Stimulated activated CD4-positive, alpha-beta T cell treated with anti-CD3 and anti-CD28 coated beads, TNF-alpha, amount 100 ng/mL, for 4 hours (primary cell): ENCODE data around the gene LYPD6.

Experiments used
- DNase-seq, 3 experiments: peaks; one replicate each; pipeline ENCODE4 v3.0.0-alpha.2; 2020; ENCODE audit warnings: low read depth in 3 of 3

Gene LYPD6

DNA sequence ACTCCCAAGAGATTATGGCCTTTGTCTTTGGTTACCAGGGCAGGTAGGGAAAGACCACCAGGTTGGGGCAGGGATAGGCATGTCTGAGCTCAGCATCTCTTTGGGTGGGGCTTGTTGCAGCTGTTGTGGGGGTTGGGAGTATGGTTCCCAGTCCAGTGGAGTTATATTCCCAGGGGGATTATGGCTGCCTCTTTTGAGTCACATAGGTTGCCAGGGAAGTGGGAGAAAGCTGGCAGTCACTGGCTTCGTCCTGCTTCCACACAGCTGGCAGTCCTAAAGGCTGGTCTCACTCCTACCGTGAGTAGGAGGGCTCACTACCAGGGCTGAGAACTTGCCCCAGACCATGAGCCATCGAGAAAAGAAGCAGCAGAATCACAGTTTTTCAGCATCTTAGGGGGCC, 79.1 kb downstream of the LYPD6 start:
- DNase-seq, result no peak

GRCh38 chr2:149410701-149411484, 80.5 kb downstream of the LYPD6 start:
- DNase-seq, result no peak

- DNase-seq, result no peak
These were observed 83.1 kb downstream of the LYPD6 start for GRCh38 chr2:149413487-149413886.

- no peak for DNase-seq
These were observed 84.7 kb downstream of the LYPD6 start for GRCh38 chr2:149415086-149415485.

- DNase-seq, result no peak
These were observed 87.7 kb downstream of the LYPD6 start for GRCh38 chr2:149418065-149418464.

DNA sequence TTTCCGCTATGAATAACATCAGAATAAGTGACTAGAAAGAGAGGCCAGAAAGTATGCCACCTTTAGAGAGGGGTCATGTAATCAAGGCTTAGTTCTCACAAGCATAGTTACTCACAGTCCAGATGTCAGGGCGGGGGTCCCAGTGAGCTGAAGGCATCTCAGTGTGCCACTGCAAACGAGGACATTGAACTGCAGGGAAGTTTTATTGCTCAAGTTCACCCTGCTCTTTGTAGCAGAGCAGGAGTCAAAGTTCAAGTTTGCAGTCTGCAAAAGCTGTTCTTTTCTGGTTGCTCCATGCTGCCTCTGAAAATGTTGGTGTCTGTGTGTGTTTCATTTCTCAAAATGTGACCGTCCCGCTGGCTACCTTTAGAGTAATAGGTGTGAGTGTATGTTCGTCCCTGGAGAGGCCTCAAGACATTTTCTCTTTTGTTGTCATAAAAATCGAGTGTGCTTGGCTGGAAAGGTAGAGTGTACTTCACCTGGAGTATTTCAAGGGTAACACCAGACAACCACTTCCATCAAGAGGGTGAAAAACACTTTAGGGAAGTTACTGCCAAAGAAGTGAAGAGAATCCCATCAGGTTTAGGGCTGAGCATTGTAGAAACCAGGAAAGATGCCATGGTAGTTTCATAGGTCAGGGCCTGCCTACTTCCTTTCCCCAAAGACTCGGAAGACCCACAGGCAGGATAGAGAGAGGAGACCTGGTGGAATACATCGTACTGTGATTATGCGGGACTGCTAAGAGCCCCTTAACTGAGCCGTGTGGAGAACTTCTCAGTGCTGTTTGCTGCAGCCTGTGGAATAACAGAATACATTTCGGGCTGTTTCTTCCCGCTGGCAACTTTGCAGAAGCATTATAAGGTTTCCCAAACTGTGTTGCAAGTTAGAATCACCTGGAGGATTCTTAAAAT, 89.9 kb downstream of the LYPD6 start:
- no peak for DNase-seq

- no peak for DNase-seq
These were observed 91.4 kb downstream of the LYPD6 start for GRCh38 chr2:149421791-149422190.

DNA sequence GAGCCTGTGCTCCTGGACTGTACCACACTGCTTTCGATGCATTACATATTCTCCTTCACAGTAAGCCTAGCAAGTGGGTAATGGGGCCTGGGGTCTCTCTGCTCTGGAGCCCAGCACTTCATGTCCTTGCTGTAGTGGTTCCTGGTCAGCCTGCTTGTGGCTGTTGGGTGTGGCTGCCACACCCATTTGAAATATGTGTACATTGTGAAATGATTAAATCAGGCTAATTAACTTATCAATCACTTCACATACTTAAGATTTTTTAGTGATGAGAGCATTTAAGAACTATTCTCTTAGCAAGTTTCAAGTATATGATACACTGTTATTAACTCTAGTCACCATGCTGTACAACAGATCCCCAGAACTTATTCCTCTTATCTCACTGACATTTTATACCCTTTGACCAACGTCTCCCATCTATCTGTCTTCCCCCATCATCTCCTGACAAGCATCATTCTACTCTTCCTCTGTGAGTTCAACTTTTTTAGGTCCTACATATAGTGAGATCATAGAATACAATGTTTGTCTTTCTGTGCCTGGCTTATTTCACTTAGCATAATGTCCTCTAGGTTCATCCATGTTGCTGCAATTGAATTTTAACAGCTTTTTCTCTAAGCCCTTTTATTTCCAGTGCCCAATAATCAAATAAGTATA, 92.1 kb downstream of the LYPD6 start:
- DNase-seq, result no peak

DNA sequence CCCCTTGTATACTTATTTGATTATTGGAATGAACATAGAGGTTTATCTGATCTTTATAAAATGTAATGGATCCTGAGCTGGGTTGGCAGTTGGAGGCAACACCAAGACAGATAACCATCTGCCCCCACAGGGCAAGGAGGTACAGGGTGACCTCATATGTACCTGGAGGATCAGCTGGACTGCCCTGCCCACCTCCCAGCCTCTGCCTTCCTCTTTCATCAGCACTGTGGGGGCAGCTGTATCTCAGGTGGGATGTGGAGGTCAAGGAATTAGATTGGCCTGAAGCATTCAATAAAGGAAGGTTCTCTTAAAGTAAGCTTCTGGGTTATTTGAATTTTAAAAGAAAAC, 92.6 kb downstream of the LYPD6 start:
- no peak for DNase-seq

GRCh38 chr2:149423630-149424029, 93.2 kb downstream of the LYPD6 start:
- DNase-seq, result no peak

- no peak for DNase-seq
These were observed 97.0 kb downstream of the LYPD6 start for GRCh38 chr2:149427387-149427786.

- DNase-seq, result no peak
These were observed 98.4 kb downstream of the LYPD6 start for GRCh38 chr2:149428783-149429182.

- DNase-seq, result no peak
These were observed 100.7 kb downstream of the LYPD6 start for GRCh38 chr2:149430743-149431736.

GRCh38 chr2:149438330-149438960, 108.1 kb downstream of the LYPD6 start:
- DNase-seq, result no peak

DNA sequence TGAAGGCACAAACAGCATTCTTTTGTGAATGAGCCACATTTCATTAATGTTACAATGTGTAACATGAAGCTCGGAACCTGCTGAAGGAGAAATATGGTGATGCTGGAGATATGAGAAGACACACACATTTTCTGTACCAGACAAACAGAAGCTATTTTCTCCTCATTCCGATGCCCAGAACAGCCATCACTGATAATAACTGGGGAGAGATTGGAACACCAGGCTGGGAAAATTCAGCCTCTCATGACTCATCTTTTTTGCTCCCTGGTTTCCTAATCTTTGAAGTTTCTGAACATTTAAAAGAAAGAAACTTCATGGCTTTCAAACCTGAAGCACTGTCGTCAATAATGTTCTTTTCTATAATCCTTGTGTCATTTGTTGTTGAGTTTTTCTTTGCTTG, 110.9 kb downstream of the LYPD6 start:
- DNase-seq, result no peak

DNA sequence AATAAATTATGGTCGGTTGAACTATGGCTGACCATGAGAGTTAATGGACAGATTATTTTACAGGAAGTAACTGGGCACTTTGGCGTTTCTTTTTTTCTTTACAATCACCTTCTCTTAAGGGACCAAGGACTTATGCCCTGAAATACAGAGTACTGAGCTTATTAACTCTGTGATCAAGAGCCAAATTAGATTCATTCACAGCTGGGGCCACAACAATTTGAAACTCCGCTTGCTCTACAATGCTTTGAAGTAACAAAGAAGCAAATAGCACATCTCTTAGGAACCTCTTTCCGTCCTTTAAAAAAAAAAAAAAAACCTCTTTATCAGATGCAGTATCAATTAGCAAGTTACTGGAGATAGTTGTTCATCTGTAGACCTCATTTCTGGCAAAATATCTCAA, 112.0 kb downstream of the LYPD6 start:
- DNase-seq, result no peak

DNA sequence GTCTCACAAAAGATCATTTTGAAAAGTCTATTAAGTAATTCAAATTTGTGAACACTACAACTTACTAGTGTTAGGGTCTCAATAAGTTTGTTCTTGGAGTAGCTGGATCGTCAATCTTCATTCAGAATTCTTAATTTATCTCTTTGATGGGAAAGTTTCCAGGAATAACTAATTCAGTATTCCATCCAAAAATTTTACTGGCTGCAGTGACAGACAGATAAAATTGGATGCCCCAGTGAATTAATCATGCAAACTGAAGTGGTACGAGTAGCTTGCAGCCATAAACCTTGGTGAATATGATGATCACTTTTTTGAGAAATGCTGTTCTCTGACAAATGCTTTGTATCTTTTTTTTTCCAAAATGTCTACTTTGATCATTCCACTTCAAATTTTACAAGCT, 112.8 kb downstream of the LYPD6 start:
- no peak for DNase-seq

GRCh38 chr2:149446748-149447147, 116.4 kb downstream of the LYPD6 start:
- DNase-seq, result no peak

DNA sequence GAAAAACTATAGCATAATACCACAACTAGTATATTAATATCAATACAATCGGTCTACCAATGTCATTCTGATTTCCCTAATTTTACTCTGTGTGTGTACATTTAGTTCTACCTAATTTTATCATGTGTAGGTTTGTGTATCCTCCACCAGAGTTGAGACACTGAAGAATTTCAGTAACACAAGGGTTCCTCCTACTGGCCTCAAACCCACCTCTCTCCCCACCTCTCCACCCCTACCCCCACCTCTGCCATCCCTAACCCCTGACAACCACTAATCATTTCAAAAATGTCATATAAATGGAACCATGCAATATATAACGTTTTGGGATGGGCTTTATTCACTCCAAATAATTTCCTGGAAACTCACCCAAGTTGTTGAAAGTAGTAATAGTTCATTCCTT, 117.9 kb downstream of the LYPD6 start:
- DNase-seq, result no peak

DNA sequence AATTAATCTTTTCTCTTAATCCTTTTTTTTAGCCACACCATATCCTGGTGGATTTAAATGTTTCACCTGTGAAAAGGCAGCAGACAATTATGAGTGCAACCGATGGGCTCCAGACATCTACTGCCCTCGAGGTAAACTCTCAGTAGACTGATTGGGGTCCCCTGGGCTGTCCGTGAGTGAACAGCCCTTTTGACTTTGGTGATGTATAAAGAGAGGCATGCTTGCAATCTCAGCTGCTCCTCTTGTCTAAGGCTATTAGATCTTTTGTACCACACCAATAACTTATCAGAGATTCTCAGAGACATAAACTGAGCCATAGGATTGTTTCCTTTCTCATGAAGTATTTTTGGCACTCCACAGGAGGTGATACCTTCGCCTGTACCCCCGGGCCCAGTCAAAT, 118.6 kb downstream of the LYPD6 start:
- no peak for DNase-seq
